ENCODE results near the gene RABGAP1L. TPM values are rescaled to one million over a fixed set of nuclear protein-coding genes. Genes with fewer than 3 reads are reported as not detected.

Gene RABGAP1L
- total RNA-seq, 1 donor from 2014 or later: 30.2 TPM

DNA sequence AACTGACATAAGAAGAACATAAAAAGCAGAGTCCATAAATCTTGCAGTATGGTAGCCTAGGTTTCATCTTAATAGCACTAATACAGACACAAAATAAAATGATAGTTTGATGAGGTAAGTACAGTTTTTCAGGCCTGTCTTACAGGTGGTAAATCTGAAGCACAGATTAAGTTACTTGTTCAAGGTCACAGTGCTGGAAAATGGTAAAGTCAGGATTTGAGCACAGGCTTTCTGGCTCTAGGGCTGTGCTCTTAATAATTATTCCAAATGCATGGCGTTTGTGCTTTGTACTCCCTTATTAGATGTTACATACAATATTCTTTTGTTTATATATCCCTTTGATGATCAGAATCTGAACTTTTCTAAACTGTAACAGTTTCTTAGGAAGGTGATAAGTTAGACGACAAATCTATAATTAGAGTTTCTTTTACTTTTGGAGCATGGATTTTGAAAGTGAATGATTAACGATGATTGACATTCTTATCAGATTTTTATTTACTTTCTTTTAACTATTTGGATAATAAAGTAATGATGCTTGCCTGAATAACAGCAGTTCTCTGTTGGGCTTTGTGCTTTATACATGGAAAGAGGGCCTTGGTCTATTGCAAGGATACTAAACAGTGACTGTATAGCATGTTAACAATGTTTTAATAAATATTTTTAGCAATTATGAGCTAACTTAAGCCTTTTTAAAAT lies 738.9 kb downstream of the RABGAP1L start:
- H3K36me3 Mint-ChIP-seq (ENCODE audit: low read depth, unreplicated experiment): no peaks in the 10 kb centered on the region
- peaks cover 4% of the 10 kb centered on the region for H3K27me3 Mint-ChIP-seq (ENCODE audit: unreplicated experiment)
- no peak overlapping the region for H3K27ac Mint-ChIP-seq (ENCODE audit: unreplicated experiment)
- H3K9me3 Mint-ChIP-seq (ENCODE audit: unreplicated experiment): no peaks in the 10 kb centered on the region
- no peaks in the 10 kb centered on the region for H3K4me1 Mint-ChIP-seq (ENCODE audit: unreplicated experiment)
- DNase-seq (ENCODE audit: low spot score): no peak
- TF ChIP-seq, protein P1, sequence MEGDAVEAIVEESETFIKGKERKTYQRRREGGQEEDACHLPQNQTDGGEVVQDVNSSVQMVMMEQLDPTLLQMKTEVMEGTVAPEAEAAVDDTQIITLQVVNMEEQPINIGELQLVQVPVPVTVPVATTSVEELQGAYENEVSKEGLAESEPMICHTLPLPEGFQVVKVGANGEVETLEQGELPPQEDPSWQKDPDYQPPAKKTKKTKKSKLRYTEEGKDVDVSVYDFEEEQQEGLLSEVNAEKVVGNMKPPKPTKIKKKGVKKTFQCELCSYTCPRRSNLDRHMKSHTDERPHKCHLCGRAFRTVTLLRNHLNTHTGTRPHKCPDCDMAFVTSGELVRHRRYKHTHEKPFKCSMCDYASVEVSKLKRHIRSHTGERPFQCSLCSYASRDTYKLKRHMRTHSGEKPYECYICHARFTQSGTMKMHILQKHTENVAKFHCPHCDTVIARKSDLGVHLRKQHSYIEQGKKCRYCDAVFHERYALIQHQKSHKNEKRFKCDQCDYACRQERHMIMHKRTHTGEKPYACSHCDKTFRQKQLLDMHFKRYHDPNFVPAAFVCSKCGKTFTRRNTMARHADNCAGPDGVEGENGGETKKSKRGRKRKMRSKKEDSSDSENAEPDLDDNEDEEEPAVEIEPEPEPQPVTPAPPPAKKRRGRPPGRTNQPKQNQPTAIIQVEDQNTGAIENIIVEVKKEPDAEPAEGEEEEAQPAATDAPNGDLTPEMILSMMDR (IDR thresholded peaks at IDR 0.05; ENCODE audit: unreplicated experiment): no peak
- H3K4me3 Mint-ChIP-seq (ENCODE audit: unreplicated experiment): no peak overlapping the region

DNA sequence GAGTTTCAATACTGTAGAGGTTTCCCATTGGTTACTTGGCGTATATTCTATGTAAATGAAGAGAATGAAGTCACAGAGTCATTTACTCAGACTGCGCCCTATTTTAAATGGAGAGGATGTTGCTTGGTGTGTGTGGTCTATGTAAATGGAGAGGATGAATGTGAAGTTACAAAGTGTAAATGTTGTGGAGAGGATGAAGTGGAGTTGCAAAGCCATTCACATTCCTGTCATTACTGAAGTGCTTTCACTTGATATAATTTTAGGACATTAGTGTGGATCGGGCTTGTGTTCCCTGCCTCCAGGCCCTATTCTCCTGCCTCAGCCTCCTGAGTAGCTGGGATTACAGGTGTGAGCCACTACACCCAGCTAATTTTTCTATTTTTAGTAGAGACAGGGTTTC lies 741.0 kb downstream of the RABGAP1L start:
- no peak overlapping the region for H3K4me3 Mint-ChIP-seq (ENCODE audit: unreplicated experiment)
- H3K27ac Mint-ChIP-seq (ENCODE audit: unreplicated experiment): no peak overlapping the region
- DNase-seq (ENCODE audit: low spot score): no peak
- H3K27me3 Mint-ChIP-seq (ENCODE audit: unreplicated experiment): peaks cover 7% of the 10 kb centered on the region
- TF ChIP-seq, protein P1 (IDR thresholded peaks at IDR 0.05; ENCODE audit: unreplicated experiment): no peak
- no peaks in the 10 kb centered on the region for H3K9me3 Mint-ChIP-seq (ENCODE audit: unreplicated experiment)
- no peaks in the 10 kb centered on the region for H3K36me3 Mint-ChIP-seq (ENCODE audit: low read depth, unreplicated experiment)
- no peaks in the 10 kb centered on the region for H3K4me1 Mint-ChIP-seq (ENCODE audit: unreplicated experiment)

DNA sequence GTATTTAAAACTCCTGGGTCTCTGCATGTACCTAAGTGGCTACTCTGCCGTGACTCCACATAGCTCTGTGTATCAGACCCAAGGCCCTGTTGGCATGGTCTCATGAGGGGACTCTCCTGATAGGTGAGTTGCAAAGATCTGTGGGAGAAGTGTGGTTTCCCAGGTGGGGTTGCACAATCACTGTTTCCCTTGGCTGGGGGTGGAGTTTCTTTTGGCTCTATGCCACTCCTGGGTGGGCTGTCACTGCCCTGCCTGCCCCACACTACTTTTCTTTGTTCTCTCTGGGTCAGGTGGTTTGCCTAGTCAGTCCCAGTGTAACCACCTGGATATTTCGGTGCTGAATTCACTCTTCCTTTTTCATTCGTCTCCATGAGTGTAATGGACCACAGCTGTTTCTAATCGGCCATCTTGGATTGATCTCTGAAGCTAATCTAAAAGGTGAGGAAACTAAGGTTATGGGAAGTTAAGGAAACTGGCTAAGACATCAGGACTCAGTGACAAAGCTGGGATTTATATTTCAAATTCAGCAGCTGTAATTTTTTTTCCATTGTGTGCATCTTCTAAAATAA lies 743.3 kb downstream of the RABGAP1L start:
- Mint-ChIP-seq H3K4me1 (ENCODE audit: unreplicated experiment) (no peaks in the 10 kb centered on the region), H3K9me3 (ENCODE audit: unreplicated experiment) (no peaks in the 10 kb centered on the region), H3K36me3 (ENCODE audit: low read depth, unreplicated experiment) (no peaks in the 10 kb centered on the region), H3K4me3 (ENCODE audit: unreplicated experiment) (no peak overlapping the region), H3K27me3 (ENCODE audit: unreplicated experiment) (peaks cover 7% of the 10 kb centered on the region), H3K27ac (ENCODE audit: unreplicated experiment) (peak overlapping the region; percentile 59)
- TF ChIP-seq, protein P1 (IDR thresholded peaks at IDR 0.05; ENCODE audit: unreplicated experiment): no peak
- no peak for DNase-seq (ENCODE audit: low spot score)

DNA sequence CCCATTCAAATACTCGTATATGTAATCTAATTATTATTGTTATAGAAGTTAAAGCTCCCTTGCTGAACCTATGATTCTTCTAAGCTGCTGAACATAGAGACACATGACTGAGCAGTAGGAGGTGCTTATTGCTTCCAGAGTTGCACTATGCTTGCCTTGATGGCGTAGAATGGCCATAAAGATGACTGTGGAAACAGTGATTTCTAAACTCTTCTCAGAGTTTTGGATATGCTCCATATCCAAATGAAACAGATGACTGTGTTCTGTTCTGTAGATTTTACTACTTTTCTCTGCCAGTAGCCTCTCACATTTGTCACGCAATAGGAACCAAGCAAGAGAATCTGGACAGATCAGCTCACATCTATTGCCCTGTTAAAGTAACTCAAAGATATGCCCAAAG lies 752.3 kb downstream of the RABGAP1L start:
- no peaks in the 10 kb centered on the region for H3K9me3 Mint-ChIP-seq (ENCODE audit: unreplicated experiment)
- DNase-seq (ENCODE audit: low spot score): no peak
- no peak overlapping the region for H3K27ac Mint-ChIP-seq (ENCODE audit: unreplicated experiment)
- TF ChIP-seq, protein P1 (IDR thresholded peaks at IDR 0.05; ENCODE audit: unreplicated experiment): no peak
- no peaks in the 10 kb centered on the region for H3K4me1 Mint-ChIP-seq (ENCODE audit: unreplicated experiment)
- H3K4me3 Mint-ChIP-seq (ENCODE audit: unreplicated experiment): no peak overlapping the region
- H3K27me3 Mint-ChIP-seq (ENCODE audit: unreplicated experiment): peaks cover 5% of the 10 kb centered on the region
- no peaks in the 10 kb centered on the region for H3K36me3 Mint-ChIP-seq (ENCODE audit: low read depth, unreplicated experiment)

DNA sequence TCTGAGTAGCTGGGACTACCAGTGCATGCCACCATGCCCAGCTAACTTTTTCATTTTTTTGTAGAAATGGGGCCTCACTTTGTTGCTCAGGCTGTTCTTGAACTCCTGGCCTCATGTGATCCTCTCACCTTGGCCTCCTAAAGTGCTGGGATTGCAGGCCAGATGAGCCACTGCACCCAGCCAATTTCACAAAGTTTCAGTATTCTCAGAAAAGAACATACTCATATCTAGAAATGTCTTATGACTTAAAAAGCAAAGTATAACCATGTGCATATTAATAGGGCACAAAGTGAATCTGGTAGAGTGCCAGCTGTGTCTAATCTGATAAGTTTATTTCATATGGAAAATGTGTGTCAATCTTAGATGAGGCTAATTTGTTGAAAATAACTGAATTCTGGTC lies 752.9 kb downstream of the RABGAP1L start:
- TF ChIP-seq, protein P1 (IDR thresholded peaks at IDR 0.05; ENCODE audit: unreplicated experiment): no peak
- Mint-ChIP-seq H3K4me3 (ENCODE audit: unreplicated experiment) (no peak overlapping the region), H3K36me3 (ENCODE audit: low read depth, unreplicated experiment) (no peaks in the 10 kb centered on the region), H3K4me1 (ENCODE audit: unreplicated experiment) (no peaks in the 10 kb centered on the region), H3K9me3 (ENCODE audit: unreplicated experiment) (no peaks in the 10 kb centered on the region), H3K27me3 (ENCODE audit: unreplicated experiment) (peaks cover 5% of the 10 kb centered on the region), H3K27ac (ENCODE audit: unreplicated experiment) (no peak overlapping the region)
- no peak for DNase-seq (ENCODE audit: low spot score)

Data from endothelial cell (in vitro differentiated cells).